ENCODE results near the gene ZC3H10. TPM values are rescaled to one million over a fixed set of nuclear protein-coding genes. Genes with fewer than 3 reads are reported as not detected.

The ZC3H10 gene
- total RNA-seq, 1 experiment from 2014 or later = 11.3 TPM

- no peak for ATAC-seq
- peak overlapping the region; percentile 100 for H3K27ac Mint-ChIP-seq
- TF ChIP-seq ZNF219 (CRISPR knock-in tag; IDR thresholded peaks at IDR 0.05; ENCODE audit: borderline replicate concordance) = no peak
- no peak for TF ChIP-seq NR1H2 (CRISPR knock-in tag; IDR thresholded peaks at IDR 0.05)
- TF ChIP-seq CTCF (IDR thresholded peaks at IDR 0.05) = no peak
- no peak for TF ChIP-seq SMAD4 (CRISPR knock-in tag; IDR thresholded peaks at IDR 0.05)
- no peak for TF ChIP-seq IRF1 (CRISPR knock-in tag; IDR thresholded peaks at IDR 0.05)
- TF ChIP-seq ZSCAN18 (CRISPR knock-in tag; IDR thresholded peaks at IDR 0.05) = no peak
- TF ChIP-seq SOX15 (CRISPR knock-in tag; IDR thresholded peaks at IDR 0.05) = no peak
- ChIA-PET CTCF (interaction anchor here (0.8 to 1.2 kb wide), 3 partner anchors 11 to 74 kb away, joined by 3 to 4 read pairs (median 3); partner anchors contain the start of gene SMARCC2), POLR2A (interaction anchor here (0.7 to 1.8 kb wide), 3 partner anchors 11 to 74 kb away, joined by 3 to 8 read pairs (median 3); partner anchors contain the start of genes PA2G4 and SMARCC2)
- no peaks in the 10 kb centered on the region for H3K9me3 Mint-ChIP-seq
- H3K4me1 Mint-ChIP-seq = peaks cover 21% of the 10 kb centered on the region
- H3K4me3 Mint-ChIP-seq = peak overlapping the region; percentile 100
- H3K27me3 Mint-ChIP-seq (ENCODE audit: low read depth) = no peaks in the 10 kb centered on the region
- peaks cover 50% of the 10 kb centered on the region for H3K36me3 Mint-ChIP-seq
- DNase-seq (ENCODE audit: low spot score) = no peak
These were observed 2.7 kb upstream of the ZC3H10 start for GRCh38 chr12:56115329-56115728.

GRCh38 chr12:56116267-56117081, 1.6 kb upstream of the ZC3H10 start, which contains the start of gene RPL41:
Gene RPL41, plus strand, starts transcription at chr12:56116633.
- Mint-ChIP-seq H3K4me1 (peaks cover 21% of the 10 kb centered on the region), H3K27me3 (ENCODE audit: low read depth) (no peaks in the 10 kb centered on the region), H3K27ac (peak within 1 kb of the TSS; percentile 100), H3K9me3 (no peaks in the 10 kb centered on the region), H3K4me3 (peak within 1 kb of the TSS; percentile 100), H3K36me3 (peaks cover 48% of the 10 kb centered on the region)
- DNase-seq (ENCODE audit: low spot score) = peak; percentile 91
- POLR2A ChIA-PET = interaction anchor here (0.7 to 3.6 kb wide), 6 partner anchors 12 to 73 kb away, joined by 3 to 71 read pairs (median 8); partner anchors contain the start of genes ESYT1, MYL6B, PA2G4 and SMARCC2
- ATAC-seq = peak; percentile 9
- CTCF ChIA-PET = interaction anchor here (0.8 to 2.1 kb wide), 3 partner anchors 12 to 72 kb away, joined by 3 to 24 read pairs (median 3); partner anchors contain the start of genes PA2G4 and SMARCC2
- TF ChIP-seq ESRRA (CRISPR knock-in tag; IDR thresholded peaks at IDR 0.05; ENCODE audit: borderline replicate concordance) (no peak), PRDM15 (CRISPR knock-in tag; IDR thresholded peaks at IDR 0.05) (no peak), TP53 (CRISPR knock-in tag; IDR thresholded peaks at IDR 0.05) (no peak), TEAD1 (CRISPR knock-in tag; IDR thresholded peaks at IDR 0.05) (peak; percentile 88), TCF7 (CRISPR knock-in tag; IDR thresholded peaks at IDR 0.05; ENCODE audit: low read depth) (no peak), EMX1 (CRISPR knock-in tag; IDR thresholded peaks at IDR 0.05) (peak; percentile 85), RORB (CRISPR knock-in tag; IDR thresholded peaks at IDR 0.05) (0 out of 2 replicates have a peak, but pooled peaks have one; percentile 43), PREB (CRISPR knock-in tag; IDR thresholded peaks at IDR 0.05; ENCODE audit: borderline replicate concordance) (no peak; the same call in 1 of the 2 replicates), USF1 (CRISPR knock-in tag; IDR thresholded peaks at IDR 0.05) (peak; percentile 60; the same call in 1 of the 2 replicates), ETV6 (CRISPR knock-in tag; IDR thresholded peaks at IDR 0.05) (peak; percentile 79; the same call in 1 of the 2 replicates), USF2 (CRISPR knock-in tag; IDR thresholded peaks at IDR 0.05) (no peak), GRHL2 (CRISPR knock-in tag; IDR thresholded peaks at IDR 0.05; ENCODE audit: insufficient replicate concordance, severe bottlenecking) (no peak), HMGXB4 (CRISPR knock-in tag; IDR thresholded peaks at IDR 0.05) (0 out of 2 replicates have a peak, but pooled peaks have one; percentile 35)

Measured in WTC11 (cell line).